GM18519 (cell line): ENCODE results near the gene STK32C.

Source experiments
- ATAC-seq: cut with Tn5 transposase; IDR thresholded peaks from one replicate; pipeline ENCODE4 v1.9.1; 2021; ENCODE audit warnings: mild to moderate bottlenecking, moderate library complexity; ENCODE audit not compliant: unreplicated experiment, low FRiP score

The STK32C gene

DNA sequence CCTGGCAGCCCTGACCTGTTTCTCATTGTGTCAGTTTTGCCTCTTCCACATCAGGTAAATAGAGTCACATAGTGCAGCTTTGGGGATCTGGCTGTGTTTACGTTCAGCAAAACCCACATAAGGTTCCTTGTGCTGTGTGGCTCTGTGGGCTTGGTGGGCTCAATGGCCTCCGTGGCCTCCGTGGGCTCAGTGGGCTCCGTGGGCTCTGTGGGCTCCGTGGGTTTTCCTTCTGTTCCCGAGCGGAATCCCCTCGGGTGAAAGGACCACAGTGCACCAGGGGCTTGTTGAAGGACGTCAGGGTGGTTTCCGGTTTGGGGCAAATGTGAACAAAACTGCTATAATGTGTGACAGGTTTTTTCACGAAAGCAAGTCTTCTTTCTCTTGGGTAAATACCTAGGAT, 133.5 kb downstream of the STK32C start:
- no peak for ATAC-seq

DNA sequence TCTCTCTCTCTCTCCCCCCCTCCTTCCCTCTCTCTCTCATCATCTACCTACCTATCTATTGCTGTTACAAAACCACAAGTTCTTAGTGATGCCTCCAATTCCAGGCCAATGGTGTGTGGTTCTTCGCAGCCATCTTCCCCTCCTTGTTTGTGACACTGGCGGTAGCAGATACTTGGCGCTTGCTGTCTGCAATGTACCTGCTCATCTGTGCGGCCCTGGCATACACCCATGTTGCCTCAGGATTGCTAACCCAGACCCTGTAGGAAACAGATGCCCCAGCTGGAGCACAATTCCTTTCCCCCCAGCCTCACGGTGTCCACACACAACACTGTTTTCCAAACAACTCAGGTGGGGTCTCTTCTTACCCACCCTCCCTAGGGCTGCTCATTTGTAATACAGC, 134.6 kb downstream of the STK32C start:
- ATAC-seq = no peak

GRCh38 chr10:132172091-132173066, 135.4 kb downstream of the STK32C start:
- no peak for ATAC-seq

DNA sequence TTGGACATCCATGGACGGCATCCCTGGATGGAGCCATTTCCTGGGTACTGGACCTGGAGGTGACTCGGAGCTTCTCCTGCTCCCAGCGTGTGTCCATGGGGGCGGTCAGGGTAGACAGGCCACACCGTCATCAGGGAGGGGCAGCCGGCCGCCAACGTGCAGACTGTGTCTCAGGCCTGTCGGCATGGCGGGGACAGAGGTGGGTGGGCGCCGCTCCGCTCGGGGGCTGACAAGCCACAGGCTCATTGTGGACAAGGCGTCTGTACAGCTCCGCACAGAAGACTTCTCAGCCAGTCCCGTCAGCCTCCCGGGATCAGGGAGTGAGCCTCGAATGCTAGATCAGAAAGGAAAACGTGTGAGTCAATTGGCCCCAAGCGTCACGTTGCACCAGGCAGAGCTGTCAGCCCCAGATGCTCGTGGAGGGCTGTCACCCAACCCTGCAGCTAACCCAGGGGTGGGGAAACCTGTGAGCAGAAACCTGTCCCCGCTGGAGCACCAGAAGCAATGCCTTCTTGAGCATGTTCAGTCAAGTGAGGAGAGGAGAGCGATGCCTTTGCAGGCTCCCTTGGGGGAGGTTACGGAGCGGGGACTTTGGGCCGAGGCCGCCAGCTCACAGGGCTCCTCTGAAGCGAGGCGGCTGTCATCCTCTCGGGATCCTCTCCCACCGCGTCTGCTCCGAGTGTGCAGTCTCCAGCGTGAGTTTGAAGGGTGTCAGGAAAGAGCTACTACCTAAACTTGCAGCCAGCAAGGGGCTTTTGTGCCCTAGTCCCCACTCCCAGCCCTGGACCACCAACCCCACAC, 137.0 kb downstream of the STK32C start:
- no peak for ATAC-seq

GRCh38 chr10:132169766-132170560, 137.8 kb downstream of the STK32C start:
- no peak for ATAC-seq

DNA sequence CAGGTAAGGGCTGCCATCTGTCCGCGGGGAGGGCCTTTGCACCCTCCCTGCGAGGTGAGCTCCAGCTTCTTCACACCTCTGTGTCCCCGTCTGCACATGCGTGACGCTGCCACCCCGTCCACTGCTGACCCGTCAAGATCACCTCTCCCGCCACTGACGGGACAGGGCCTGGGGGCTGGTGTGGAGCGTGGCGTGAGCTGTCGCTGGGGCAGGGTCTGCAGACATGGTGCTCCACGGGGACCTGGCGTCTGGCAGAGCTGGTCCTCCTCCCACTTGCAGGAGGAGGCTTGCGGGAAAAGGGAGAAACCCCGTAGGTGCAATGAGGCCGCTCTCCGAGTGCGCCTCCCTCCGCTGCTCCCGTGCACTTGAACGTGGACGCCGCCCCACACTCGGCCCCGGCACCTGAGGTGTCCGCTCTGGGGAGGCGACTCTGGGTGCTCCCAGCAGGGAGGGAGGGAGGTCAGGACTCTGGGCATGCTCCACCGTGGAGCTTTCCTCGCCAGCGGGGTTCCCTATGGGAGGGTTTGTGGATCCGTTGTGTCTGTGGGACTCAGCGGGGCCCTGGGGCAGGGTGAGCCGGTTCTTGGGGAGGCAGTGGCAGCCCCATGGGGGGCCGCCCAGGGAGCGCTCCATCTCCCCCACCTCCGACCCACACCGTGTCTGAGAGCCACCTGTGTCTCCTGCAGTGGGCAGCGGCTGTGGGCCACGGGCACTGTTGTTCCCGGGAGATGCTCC, 138.6 kb downstream of the STK32C start:
- no peak for ATAC-seq

DNA sequence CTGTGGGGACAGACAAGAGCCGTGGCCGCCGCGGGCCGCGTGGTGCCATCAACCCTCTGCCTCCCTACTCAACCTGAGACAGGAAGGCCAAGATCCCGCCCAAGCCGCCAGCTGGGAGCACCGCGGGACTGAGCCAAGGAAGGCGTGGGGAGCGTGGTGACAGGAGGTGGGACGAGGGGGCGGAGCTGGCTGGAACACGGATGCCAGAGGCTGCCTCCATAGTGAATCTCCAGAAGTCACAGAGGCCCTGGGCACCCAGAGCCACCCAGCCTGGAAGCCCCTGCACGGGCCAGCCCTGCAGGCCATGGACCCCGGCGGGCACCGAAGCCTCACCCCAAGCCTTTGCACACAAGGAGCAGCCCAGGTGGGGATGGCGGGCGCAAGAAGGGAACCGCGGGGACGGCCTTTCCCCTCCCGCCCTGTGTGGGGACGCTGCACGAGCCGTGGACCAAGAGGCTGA, 139.1 kb downstream of the STK32C start:
- no peak for ATAC-seq

DNA sequence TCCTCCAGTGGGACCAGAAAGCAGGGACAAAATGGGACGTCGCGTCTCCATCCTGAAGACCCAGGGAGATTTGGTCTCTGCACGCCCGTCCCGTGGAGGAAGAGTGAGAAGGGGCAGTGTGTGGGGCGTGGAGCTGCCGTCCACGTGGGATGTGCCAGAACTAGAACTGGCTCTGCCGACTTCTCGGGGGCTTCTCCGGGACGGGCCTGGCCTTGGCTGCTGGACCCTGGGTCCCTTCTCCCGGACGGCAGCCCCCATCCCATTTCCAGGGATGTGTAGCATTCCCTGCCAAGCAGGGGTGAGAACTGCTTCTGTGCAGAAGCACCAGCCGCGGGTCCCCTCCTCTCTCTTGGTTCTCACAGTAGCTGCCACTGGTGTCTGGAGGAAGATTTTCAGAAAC, 139.8 kb downstream of the STK32C start:
- ATAC-seq = no peak

DNA sequence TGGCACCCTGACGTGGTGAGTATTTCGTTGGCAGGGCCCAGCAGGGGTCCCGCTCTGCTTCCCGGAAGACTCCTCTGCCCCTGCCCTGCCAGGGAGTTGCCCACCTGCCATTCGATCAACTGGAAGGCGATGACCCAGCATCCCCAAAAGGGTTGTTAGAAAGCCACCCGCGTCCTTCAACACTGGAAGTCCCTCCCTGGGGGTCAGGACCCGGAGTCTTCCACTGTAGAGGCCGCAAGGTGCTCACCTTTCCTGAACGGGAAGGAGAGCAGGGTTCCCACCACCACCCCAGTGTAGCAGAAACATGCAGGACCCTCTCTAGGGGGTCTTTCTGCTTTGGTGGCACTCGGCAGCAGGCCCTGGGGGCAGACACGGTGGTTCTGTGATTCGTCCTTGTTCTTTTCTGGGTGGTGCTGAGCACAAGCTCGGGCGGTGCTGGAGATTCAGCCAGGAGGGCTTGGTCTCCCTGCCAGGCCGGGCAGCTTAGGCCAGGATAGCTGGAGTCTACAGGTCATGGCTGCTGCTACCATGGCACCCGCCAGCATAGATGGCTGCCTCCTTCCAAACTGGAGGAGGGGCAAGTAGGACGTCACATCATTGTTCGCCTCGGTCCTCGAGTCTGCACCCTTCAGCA, 140.6 kb downstream of the STK32C start:
- no peak for ATAC-seq

DNA sequence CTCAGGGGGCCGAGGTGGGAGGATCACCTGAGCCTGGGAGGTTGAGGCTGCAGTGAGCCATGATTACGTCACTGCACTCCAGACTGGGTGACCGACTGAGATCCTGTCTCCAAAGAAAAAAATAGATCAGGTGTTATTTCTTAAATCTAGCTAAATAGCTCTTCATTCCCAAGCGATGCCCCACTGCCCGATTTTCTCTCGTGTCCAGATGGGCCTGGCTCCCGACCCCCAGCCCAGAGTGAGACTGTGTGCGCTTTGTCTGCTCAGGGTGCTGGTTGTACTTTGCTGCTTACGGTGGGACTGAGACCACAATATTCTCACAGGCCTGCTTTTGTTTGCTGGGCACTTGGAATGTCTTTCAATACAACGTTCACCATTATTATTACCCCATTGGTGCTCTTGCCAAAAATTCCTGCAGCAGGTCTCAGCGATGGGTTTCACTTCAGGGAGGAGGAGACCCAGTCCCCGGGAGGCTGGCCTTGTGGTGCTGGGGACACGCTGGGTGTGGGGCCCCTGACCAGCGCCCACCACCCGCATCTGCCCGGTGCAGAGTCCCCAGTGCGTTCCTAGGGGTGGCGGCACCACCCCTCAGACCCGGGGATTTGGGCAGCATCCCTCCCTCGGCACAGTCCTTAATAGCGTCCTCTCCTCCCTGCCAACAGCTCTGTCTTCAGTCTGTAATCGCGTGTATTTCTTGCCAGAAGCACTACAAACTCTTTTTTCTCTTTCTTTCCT, 141.4 kb downstream of the STK32C start:
- no peak for ATAC-seq

GRCh38 chr10:132165416-132165980, 142.3 kb downstream of the STK32C start:
- ATAC-seq = no peak

DNA sequence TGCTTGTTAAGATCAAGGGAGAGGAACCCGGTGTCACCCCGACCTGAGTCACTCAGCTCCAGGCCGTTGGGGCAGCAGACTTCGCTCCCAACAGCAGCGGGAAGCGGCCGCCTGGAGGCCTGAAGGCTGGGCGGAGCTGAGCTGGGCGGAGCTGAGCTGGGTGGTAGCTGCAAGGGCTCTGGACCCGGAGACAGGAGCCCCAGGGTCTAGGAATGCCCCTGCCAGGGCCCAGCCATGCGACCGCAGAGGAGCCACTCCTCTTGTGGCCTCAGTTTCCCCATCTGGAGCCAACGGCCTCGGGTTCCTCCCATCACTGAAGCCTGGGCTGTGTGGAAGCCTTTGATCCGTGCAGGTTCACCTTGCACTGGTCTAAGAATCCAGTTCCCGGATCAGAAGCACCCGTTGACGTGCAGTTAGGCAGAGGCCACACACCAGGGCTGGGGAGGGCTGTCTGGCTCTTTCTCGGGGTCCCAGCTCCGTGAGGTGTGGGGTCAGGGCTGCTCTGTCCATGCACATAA, 142.9 kb downstream of the STK32C start:
- ATAC-seq = no peak

- ATAC-seq = no peak
Measured at GRCh38 chr10:132163826-132164515, 143.8 kb downstream of the STK32C start.

GRCh38 chr10:132163278-132163765, 144.4 kb downstream of the STK32C start:
- ATAC-seq = peak; percentile 70

DNA sequence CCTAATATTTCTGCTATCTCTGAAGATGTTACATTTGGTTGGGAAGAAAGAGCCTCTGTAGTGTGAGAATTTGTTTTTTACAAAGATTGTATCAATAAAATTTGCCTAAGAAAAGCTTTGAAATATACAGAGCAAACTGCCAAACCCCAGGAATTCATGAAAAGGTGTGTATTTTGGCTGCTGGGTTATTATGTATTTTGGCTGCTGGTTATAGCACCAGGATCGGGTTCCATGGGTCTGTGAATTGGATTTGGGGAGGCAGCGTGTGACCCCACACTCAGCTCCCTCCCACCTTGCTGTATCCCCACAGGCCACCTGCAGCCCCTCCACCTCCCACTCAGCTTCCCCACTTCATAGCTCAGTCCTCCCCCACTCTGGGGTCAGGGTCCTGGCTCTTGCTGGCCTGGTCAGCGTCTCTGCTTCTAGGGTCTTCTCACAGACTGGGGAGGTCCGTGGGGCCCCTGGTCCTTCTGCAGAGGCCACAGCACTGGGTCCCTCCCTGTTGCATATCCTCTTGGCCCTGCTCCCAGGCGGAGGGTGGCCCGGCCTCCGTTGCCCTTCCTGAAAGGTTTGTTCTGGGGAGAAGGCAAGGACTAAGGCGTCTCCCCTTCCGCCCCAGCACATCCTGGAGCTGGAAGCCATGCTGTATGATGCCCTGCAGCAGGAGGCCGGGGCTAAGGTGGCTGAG, 145.0 kb downstream of the STK32C start:
- ATAC-seq = no peak

DNA sequence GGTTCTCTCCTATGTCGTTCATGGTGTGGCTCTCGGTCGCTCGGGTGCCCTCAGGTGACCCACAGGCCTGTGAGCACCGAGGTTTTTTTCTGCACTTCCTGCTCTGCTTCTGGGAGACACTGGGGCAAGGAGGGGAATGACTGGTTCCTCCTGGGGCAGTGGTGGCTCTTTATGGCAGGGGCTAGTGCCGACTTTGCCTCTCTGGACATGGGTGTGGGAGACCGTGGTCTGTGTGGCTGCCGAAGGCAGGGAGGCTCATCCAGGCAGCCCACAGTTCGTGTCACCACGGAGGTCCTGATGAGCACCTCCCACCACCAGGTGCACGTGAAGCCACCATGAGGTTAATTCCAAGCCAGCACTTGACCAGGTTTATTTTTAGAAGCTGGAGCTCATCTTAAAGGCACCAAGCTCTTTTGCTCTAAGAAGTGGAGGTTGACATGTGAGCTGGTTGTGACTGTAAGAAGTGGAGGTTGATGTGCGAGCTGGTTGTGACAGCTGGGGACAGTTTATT, 145.7 kb downstream of the STK32C start:
- no peak for ATAC-seq
